Left ventricle myocardium inferior (tissue), 1 donor: ENCODE data around the gene CLEC11A. TPM values are rescaled to one million over a fixed set of nuclear protein-coding genes. Genes with fewer than 3 reads are reported as not detected.
"Not testable (repeated sequence)": the region's sequence is repeated elsewhere in the genome, so short reads cannot be mapped to it uniquely, and the experiment has no call there.

Experiments
- DNase-seq: peaks from one replicate; pipeline ENCODE4 v3.0.0-alpha.2; 2020
- H3K27ac ChIP-seq: fragments of 200-600 bp; replicated peaks from 2 replicates; pipeline ENCODE4 v1.8.0; 2021
- H3K27me3 ChIP-seq: fragments of 200-600 bp; 2 replicates; pipeline ENCODE4 v1.8.0; 2021; ENCODE audit warnings: low read depth
- H3K36me3 ChIP-seq: fragments of 200-600 bp; 2 replicates; pipeline ENCODE4 v1.8.0; 2021
- H3K4me1 ChIP-seq: fragments of 200-600 bp; 2 replicates; pipeline ENCODE4 v1.8.0; 2021
- H3K4me3 ChIP-seq: fragments of 200-600 bp; 2 replicates; pipeline ENCODE4 v1.8.0; 2021; ENCODE audit warnings: mild to moderate bottlenecking, moderate library complexity
- H3K9me3 ChIP-seq: fragments of 200-600 bp; replicated peaks from 2 replicates; pipeline ENCODE4 v1.8.0; 2021
- CTCF ChIP-seq: fragments of 200-600 bp; IDR thresholded peaks from 2 replicates; pipeline ENCODE4 v1.8.0; 2021; ENCODE audit warnings: antibody characterized with exemption, mild to moderate bottlenecking, borderline replicate concordance
- intact Hi-C: fragments of 100-400 bp; cut with micrococcal nuclease; formaldehyde crosslinking; loops from one replicate; pipeline ENCODE4 v1.11.0; 2022
- total RNA-seq: library from RNA; stranded (reverse); fragmentation: NEBNext Ultra II Directional; extraction: Animal tissue kit (Norgen Biotek cat#: 25700); gene quantifications from one replicate; pipeline ENCODE4 v1.2.1, GENCODE V29; 2021
- donor health status: DM: no; HTN: yes; CAD: no; lungs with severe emphysema.

CLEC11A gene
- total RNA-seq, 1 donor from 2014 or later, result 6.2 TPM

GRCh38 chr19:50770888-50771287 is 47.7 kb downstream of the CLEC11A start:
- TF ChIP-seq CTCF, result no peak
- H3K4me3 ChIP-seq, result no peak overlapping the region
- H3K27ac ChIP-seq, result no peak overlapping the region
- H3K27me3 ChIP-seq, result peaks cover 95% of the 10 kb centered on the region
- intact Hi-C loops, result no loop called here
- H3K36me3 ChIP-seq, result no peaks in the 10 kb centered on the region
- H3K4me1 ChIP-seq, result no peaks in the 10 kb centered on the region
- no peak for DNase-seq
- H3K9me3 ChIP-seq, result peaks cover 4% of the 10 kb centered on the region

GRCh38 chr19:50772476-50772875 is 49.3 kb downstream of the CLEC11A start:
- peaks cover 98% of the 10 kb centered on the region for H3K27me3 ChIP-seq
- H3K27ac ChIP-seq, result no peak overlapping the region
- no peak for DNase-seq
- intact Hi-C loops, result no loop called here
- peaks cover 14% of the 10 kb centered on the region for H3K9me3 ChIP-seq
- no peaks in the 10 kb centered on the region for H3K4me1 ChIP-seq
- no peak for TF ChIP-seq CTCF
- no peak overlapping the region for H3K4me3 ChIP-seq
- no peaks in the 10 kb centered on the region for H3K36me3 ChIP-seq

- DNase-seq, result not testable (repeated sequence)
Observed at GRCh38 chr19:50772912-50773311, 49.7 kb downstream of the CLEC11A start.

GRCh38 chr19:50773454-50773853 is 50.3 kb downstream of the CLEC11A start:
- DNase-seq, H3K4me1 ChIP-seq, H3K27ac ChIP-seq, intact Hi-C loops, H3K4me3 ChIP-seq, H3K36me3 ChIP-seq: not testable (repeated sequence)
- peaks cover 14% of the 10 kb centered on the region for H3K9me3 ChIP-seq
- H3K27me3 ChIP-seq, result peaks cover 98% of the 10 kb centered on the region

More at GRCh38 chr19:50772912-50773311, 49.7 kb downstream of the CLEC11A start:
- H3K36me3 ChIP-seq, H3K4me3 ChIP-seq, H3K4me1 ChIP-seq, intact Hi-C loops, H3K27ac ChIP-seq: not testable (repeated sequence)
- peaks cover 14% of the 10 kb centered on the region for H3K9me3 ChIP-seq
- H3K27me3 ChIP-seq, result peaks cover 98% of the 10 kb centered on the region

Other genes starting within 250 kb of the CLEC11A start
- gene EMC10, start 246.9 kb upstream of the CLEC11A start, total RNA-seq, result 97.7 TPM
- gene GARIN5A, start 246.5 kb upstream of the CLEC11A start, total RNA-seq, result 1.3 TPM
- 28.6 TPM for gene JOSD2, start 212.2 kb upstream of the CLEC11A start, total RNA-seq
- not detected for gene ASPDH, start 209.5 kb upstream of the CLEC11A start, total RNA-seq
- 0.47 TPM for gene LRRC4B, start 154.9 kb upstream of the CLEC11A start, total RNA-seq
- 0.22 TPM for gene SYT3, start 83.5 kb upstream of the CLEC11A start, total RNA-seq
- gene C19orf81, start 73.9 kb upstream of the CLEC11A start, total RNA-seq, result 3.6 TPM
- gene SHANK1, start 3.6 kb upstream of the CLEC11A start, total RNA-seq, result 0.25 TPM
- gene GPR32, start 47.1 kb downstream of the CLEC11A start, total RNA-seq, result not detected
- gene ACP4, start 67.1 kb downstream of the CLEC11A start, total RNA-seq, result not detected
- 0.41 TPM for gene KLK1, start 100.4 kb downstream of the CLEC11A start, total RNA-seq
- gene KLK15, start 110.2 kb downstream of the CLEC11A start, total RNA-seq, result not detected
- not detected for gene KLK3, start 131.6 kb downstream of the CLEC11A start, total RNA-seq
- gene KLK2, start 150.1 kb downstream of the CLEC11A start, total RNA-seq, result not detected
- gene KLK4, start 188.0 kb downstream of the CLEC11A start, total RNA-seq, result not detected
- gene KLK5, start 229.7 kb downstream of the CLEC11A start, total RNA-seq, result not detected
- gene KLK6, start 246.2 kb downstream of the CLEC11A start, total RNA-seq, result not detected